HG03457 (cell line): ENCODE data around the gene ZFAND6.
"Not testable (repeated sequence)": the region's sequence is repeated elsewhere in the genome, so short reads cannot be mapped to it uniquely, and the experiment has no call there.

Experiments
- ATAC-seq: cut with Tn5 transposase; IDR thresholded peaks from one replicate; pipeline ENCODE4 v1.9.1; 2021; ENCODE audit warnings: moderate number of reproducible peaks; ENCODE audit not compliant: unreplicated experiment

Gene ZFAND6

DNA sequence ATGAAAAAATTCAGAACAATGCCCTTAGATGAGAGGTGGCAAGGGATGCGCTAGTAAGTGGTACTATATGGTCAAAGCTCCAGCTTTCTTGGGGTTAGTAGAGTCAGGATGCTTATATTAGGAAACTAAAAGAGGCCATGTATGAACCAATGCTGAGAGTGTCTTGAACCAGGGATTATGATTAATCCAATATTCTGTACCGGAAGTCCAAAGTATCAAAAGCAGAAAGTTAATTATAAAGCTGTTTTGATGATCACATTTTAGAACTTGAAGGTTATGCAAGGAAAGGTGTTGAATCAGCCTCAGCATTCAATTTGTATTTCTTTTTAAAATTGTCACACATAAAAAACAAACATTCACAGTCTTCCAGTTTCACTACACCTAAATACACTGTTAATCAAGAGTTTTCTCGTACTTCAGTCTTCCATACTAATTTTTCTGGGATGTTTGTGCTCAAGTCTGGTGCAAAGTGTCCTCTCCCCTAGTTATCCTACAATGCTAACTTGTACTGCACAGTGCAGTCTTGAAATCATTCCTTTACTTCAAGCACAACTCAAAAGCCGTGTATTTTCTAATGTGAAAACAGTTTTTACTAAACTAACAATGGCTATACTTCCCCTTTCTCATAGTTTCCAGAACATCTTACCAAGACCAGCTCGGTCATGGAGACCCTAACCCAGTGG lies 82.6 kb downstream of the ZFAND6 start:
- no peak for ATAC-seq

DNA sequence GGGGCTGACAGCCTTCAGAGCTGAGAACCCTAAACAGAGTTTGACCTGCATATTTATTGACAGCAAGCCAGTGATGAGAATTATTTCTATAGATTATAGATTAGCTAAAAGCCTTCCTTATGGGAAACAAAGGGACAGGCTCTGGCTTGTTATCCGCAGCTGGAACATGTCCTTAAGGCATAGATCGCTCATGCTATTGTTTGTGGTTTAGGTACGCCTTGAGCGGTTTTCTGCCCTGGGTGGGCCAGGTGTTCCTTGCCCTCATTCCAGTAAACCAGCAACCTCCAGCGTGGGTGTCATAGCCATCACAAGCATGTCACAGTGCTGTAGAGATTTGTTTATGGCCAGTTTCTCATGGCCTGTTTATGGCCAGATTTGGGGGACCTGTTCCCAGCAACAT lies 83.2 kb downstream of the ZFAND6 start:
- no peak for ATAC-seq

DNA sequence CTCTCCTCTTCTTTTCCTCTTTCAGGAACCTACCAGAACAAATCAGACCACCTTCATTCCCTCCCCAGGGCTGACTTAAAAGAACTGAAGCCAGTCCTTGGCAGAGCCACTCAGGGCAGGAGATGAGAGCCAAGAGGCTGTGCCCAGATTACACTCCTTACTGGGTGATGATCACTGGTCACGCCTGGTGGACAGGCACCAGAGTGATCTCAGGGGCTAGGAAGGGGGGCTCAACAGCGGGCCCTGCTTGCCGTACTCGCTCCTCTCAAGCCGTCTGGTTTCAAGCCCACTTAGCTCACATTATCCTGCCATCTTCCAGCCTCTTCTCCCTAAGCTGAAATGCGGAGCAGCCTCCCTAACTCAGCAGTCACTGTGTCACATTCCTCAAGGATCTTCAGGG lies 91.7 kb downstream of the ZFAND6 start:
- no peak for ATAC-seq

DNA sequence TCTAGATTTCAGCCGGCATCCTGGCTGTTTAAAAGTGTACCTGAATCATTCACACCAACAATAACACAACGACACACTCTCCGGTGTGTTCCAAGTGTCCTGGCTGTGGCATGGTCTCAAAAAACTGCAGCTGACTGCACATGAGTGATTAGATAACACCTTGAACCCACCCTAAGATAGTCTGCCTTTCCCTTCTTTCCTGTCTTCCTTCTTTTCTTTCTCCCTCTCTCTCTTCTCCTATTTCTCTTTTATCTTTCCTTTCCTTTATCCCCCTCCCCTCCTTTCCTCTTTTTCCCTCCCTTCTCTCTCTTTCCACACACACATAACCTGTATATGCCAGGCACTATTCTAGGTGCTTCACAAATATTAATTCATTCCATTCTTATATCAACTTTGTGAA lies 92.1 kb downstream of the ZFAND6 start:
- ATAC-seq, result no peak

DNA sequence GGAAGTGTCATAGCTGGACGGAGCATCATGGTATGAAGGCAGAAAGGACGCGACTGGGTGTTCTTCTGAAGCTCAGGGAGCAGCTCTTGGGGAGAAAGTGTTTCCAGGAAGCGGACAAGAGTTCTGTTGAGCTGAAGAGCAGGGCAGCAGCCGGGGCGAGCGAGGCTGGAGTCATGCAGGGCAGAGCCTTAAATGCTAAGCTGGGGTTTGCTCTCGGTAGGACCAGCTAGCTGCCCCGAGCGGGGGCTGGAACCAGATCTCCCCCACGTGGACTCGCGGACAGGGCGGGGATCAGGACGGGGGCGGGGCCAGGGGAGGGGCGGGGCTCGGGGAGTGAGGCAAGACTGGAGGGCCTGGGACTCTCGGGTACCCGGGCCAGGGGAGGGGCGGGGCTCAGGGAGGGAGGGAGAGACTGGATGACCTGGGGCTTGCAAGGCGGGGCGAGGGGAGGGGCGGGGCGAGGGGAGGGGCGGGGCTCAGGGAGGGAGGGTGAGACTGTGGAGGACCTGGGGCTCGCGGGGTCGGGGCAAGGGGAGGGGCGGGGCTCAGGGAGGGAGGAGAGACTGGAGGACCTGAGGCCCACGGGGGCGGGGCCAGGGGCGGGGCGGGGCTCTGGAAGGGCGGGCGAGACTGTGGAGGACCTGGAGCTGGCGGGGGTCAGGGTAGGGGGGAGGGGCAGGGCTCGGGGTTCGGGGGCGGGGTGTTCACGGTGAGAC lies 92.9 kb downstream of the ZFAND6 start:
- peak; percentile 51 for ATAC-seq

DNA sequence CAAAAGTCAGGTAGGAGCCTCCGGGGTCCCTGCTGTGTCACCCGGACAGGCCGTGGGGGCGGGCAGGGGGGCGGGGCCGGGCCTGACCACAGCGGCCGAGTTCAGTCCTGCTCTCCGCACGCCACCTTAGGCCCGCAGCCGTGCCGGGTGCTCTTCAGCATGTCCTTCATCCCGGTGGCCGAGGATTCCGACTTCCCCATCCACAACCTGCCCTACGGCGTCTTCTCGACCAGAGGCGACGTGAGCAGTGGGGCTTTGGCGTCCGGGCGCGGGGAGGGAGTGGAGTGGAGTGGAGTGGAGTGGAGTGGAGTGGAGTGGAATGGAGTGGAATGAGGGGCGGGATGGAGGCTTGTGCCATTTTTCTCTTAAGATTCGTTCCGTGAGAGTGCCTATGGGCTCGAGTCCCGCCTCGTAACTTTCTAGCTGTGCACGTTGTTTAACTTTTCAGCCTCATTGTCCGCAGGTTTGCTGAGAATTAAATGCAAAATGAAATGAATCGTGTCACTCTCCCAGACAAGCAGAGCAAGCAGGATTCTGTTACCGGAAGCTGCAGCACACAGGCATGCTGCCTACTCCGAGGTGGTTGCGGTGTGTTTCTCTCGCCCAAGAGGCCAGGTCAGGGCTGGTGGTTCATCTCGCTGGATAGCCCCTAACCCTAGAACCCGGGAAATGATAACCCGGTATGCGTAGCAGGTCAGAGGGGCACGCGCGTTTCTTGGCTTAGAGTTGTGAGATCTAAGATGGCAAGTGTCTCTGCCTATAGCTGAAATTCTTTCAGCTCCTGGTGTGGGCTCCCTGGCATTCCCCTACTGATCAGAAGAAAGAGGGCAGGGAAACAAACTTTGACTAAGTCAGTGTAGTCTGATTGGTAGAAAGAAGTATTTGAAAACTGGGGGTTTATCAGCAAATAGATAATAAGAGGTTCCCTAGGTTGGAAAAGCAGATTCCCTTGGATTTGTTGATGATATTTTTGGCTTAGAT lies 93.7 kb downstream of the ZFAND6 start, which contains the start of gene FAH:
FAH (plus strand) TSS at position 104 of the 981 bp plus-strand sequence; CDS start at position 160, 56 bp downstream.
- ATAC-seq, result no peak

DNA sequence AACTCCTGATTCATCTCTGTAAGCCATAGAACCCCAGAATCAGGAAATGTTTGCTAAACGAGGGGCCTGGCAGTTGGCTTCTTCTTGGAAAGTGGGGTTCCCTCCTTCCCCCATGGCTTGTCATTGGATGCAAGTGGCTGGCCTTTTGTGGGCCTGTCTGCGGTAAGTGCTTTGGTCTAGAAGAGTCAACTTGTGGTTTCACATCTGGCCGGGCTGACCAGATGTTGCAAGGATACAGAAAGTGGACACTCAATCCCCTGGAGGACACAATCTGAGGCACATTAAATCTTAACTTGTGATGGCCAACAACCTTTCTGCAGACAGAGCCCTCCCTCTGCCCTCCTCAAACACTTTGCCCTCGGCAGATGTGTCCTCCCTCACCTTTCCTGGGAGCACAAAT lies 94.4 kb downstream of the ZFAND6 start:
- no peak for ATAC-seq

DNA sequence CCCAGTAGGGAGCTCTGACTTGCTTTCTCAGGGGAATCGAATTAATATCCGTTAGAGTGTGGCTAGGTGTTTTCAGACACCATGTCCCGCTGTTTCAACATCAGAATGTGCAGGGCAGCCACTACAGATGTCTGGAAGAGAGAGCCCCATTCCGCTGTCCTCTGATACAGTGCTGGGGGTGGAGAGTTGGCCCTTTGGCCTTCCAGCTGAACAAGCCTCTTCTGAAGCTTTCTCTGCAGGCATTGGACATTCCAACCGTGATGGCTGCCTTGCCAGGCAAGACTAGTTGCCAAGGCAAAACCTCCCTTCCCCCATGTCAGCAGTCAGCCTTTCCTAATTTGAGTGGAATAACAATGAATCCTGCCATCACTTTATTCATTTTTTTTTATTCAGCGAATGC lies 94.9 kb downstream of the ZFAND6 start:
- no peak for ATAC-seq

DNA sequence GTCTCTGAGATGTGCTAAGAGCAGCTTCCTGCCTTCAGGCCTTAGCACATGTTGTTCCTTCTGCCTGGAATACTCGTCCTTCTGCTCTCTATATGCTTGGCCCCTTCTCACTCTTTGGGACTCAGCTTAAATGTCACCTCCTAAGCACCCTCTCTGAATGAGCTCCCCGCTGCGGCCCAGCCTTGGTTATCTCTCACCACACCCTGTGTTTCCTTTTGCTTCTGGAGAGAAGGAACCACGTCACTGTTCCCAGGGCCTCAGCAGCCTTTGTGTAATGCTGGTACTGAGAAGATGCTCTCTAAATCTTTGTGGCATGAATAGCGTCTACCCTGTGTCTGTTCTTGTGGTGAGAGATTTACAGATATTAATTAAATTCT lies 95.5 kb downstream of the ZFAND6 start:
- no peak for ATAC-seq

DNA sequence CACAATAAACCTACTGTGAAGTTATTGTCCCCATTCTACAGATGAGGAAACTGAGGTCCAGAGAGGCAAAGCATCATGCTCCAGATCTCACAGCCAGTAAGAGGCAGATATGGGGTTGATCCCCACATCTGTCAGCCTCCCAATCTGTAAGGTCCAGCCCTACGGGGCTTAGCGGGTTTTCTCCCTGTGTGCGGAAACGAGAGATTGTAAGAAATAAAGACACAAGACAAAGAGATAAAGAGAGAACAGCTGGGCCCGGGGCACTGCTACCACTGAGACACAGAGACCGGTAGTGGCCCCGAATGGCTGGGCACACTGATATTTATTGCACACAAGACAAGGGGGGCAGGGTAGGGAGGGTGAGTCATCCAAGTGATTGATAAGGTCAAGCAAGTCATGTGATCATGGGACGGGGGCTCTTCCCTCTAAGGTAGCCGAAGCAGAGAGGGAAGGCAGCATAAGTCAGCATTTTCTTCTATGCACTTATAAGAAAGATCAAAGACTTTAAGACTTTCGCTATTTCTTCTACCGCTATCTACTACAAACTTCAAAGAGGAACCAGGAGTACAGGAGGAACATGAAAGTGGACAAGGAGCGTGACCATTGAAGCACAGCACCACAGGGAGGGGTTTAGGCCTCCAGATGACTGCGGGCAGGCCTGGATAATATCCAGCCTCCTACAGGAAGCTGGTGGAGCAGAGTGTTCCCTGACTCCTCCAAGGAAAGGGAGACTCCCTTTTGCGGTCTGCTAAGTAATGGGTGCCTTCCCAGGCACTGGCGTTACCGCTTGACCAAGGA lies 96.1 kb downstream of the ZFAND6 start:
- not testable (repeated sequence) for ATAC-seq

DNA sequence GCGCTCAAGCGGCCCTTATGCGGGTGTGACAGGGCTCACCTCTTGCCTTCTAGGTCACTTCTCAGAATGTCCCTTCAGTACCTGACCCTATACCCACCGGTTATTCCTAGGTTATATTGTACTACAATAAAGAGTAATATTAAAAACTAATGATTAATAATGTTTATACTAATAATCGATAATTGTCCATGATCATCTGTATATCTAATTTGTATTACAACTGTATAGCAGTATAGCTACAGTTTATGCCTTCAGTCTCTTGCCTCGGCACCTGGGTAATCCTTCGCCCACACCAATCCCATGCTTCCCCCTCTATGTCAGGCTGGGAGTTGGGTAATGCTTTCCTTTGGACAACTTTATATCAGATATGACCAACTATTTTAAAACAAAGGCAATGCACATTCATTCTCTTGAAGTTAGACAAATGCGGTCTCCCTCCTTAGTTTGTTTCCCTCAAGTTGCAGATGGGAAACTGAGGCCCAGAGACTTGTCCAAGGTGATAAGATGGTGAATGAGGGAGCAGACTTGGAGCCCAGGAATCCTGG lies 96.8 kb downstream of the ZFAND6 start:
- no peak for ATAC-seq

DNA sequence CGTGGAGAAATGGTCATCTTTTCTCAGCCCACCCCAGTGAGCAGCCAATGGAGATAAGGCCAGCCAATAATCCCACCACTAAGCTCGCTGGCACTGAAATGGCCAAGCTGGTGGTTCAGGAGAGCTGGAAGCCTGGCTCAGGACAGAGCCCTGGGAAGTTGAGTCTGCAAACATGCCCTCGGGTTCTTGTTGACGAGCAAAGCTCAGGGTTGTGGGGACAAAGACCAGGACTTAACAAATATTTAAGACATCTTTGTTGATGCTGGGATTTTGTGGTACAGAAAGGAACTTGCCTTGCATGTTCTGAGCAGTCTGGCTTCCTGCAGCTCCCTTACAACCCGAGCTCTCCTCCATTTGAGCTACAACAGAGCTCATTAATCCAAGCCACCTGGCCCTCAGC lies 97.7 kb downstream of the ZFAND6 start:
- ATAC-seq, result no peak

DNA sequence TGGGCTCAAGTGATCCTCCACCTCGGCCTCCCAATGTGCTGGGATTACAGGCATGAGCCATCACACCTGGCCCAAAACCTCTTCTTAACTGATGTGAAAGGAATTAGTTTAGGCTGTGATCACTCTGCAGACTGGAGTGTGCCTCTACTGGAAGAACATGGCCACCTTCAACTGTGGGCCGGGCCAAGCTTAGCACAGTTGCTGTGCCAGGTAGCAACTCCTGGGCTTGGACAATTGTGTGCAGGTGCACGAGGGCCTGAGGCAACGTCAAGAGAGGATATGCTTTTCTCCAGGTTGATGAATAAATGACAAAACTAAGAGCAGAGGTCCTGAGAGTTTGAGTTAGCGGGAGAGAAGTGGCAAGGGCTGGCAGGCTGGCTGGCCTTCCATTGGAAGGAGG lies 99.8 kb downstream of the ZFAND6 start:
- no peak for ATAC-seq

DNA sequence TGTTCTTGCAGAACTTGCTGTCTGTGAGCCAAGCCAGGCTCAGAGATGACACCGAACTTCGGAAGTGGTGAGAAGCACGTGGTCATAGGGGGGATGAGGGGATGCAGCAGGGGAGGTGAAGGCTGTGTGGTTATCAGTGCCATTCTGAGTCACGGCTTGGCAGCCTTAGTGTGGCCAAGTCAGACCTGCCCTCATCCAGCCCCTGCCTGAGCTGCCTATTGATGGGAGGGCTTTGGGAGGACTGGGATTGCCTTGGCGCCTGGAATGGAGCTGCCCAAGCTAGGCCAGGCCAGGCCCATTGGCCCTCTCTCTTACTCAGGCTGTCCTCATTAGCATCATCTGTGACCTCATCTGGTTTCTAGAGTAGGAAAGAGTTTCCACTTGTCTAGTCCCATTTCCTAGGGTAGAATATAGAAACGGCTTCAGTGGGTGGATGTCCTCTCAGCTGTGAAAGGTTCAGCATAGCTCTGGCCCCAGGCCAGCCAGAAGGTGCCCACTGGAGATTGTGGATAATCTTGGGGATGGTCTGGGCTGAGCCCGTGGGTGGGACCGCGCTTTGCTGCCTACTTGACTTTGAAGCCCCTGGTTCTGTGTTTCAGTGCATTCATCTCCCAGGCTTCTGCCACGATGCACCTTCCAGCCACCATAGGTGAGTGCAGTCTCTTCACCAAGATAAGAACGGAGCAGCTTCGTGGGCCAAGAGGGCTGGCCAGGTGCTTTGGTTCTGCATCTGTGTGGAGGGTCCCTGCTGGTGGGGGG lies 100.5 kb downstream of the ZFAND6 start:
- no peak for ATAC-seq

DNA sequence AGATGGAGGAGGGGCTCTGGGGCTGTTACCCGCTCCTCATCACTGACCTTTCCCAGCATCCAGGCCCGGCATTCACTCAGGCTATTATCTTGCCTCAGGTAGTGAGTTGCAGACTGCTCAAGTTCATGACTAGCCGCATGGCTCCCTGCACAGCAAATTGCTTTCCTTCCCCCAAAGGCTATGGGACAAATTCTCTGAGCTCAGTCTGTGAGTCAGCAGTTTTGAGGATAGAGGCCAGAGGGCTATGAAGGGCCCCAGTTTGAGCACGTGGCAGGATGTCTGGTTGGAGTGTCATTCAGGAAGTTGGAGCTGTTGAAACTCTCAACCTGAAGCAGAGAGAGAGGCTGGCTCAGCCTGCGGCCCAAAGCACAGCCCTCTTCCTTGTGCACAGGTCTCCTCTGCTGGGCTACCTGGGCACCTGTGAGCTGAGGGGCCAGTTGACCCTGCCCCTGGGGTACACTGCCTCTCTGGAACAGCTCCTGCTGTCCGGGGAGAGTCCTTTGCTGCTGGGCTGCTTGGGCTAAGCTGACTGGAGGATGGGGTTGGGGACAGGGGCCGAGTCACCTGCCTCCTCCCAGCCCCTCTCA lies 101.2 kb downstream of the ZFAND6 start:
- ATAC-seq, result no peak

DNA sequence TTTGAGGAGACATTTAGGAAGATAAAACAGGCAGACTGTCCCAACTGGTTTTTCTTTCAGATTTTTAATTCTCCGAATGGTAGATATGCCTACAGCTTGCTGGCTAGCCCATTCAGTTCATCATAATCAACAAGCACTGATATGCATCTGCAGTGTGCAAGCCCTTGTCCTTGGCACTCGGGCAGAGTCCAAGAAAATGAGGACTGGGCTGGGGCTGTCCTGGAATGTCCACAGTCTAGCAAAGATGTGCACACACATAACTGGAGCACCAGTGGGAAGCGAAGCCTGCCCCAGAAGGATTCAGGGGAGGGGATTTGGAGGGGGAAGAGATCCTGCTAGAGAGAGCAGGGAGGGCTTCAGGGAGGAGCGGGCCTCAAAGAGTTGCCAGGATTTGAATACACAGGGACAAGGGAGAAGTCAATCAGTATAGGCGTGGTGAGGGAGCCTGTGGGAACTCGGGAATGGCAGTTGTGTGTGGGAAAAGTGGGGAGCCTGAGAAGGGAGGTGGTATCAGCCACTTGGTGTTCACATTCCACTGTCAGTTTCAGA lies 102.1 kb downstream of the ZFAND6 start:
- ATAC-seq, result no peak

DNA sequence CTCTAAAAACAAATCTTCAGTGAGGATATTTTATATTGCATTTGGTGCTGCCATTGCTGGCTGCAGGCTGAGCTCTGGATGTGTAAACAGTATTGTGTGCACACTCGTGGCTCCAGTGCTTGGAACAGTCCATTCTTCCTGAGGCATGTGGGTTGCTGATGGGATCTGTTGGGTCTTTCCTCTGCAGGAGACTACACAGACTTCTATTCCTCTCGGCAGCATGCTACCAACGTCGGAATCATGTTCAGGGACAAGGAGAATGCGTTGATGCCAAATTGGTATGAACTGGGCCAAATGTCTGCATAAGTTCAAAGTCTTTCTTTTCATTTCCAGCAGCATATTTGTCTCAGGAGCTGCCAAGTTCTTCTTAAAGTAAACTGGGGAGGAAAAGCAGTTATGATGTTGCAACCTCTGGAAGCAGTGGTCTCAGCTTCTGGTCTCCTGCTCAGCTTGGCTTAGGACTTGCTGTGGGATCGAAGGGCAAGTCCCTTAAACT lies 102.6 kb downstream of the ZFAND6 start:
- ATAC-seq, result no peak

DNA sequence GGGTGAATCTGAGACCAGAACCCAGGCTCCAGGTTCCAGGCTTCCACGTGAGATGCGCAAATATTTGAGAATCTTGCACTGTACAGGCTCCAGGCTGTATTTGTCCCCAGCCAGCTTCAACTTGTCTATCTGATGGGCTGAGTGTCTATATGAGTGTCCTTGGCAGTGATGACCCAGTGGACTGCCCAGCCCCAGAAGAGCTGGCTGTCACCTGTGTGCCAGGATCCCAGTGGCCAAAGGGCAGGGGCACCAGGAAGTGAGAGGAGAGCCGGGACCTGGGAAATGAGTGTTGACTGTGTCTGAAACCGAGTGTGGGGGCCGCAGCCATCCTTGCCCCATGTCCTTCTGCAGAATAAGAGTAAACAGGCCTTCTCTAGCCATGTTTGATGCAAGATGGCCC lies 103.7 kb downstream of the ZFAND6 start:
- ATAC-seq, result no peak

DNA sequence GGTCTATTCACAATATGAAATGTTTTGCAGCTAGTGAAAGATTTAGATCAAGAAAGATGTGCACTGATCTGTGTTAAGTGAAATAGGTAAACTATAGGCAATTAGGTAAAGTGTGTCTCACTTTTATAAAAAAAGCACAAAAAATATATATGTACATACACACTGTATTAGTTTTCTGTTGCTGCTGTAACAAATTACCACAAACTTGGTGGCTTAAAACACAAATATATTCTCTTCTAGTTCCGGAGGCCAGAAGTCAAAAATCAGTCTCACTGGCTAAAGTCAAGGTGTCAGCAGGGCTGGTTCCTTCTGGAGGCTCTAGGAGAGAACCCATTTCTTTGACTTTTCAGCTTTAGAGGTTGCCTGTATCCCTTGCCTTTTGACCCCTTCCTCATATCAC lies 104.4 kb downstream of the ZFAND6 start:
- ATAC-seq, result no peak
